GM21529 (cell line): ENCODE measurements around the gene POLE4.

Source experiments
- ATAC-seq: cut with Tn5 transposase; IDR thresholded peaks from one replicate; pipeline ENCODE4 v1.9.1; 2021; ENCODE audit not compliant: unreplicated experiment

The POLE4 gene

DNA sequence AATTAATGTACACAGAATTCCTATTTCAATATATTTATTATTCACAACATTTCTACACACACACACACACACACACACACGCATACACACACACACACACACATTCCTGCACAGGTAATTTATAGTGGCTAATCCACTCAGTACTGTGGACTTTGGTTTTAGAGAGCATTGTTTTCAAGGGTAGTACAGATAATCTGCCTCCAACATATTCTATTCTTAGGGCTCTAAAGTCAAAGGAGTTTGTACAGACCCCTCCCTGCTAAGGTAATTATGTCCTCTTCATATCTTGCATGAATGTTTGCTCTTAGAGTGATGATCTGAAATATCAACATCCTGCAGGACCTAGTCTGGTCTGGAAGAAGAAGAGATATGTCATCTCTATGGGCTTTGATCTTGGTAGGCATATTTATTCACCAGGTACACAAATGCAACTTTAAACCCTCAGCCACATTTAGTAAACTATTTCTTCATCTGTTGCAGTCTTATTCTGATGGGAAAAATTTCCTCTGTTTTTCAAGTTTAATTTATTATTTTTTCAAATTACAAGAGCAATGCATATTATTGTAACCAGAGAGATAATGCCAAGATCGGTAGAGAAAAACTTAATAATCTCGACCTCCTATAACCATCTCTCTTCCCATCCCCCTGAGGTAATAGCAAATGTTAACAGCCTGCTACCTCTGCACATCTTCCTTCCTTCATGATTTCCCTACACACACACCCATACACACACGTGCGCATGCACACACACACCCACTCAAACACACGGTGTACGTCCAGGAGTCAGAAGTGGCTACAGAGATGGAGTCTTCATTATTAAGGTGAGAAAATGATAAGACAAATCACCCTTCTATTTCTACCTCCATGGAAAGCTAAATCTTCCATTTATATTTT is 18.3 kb upstream of the POLE4 start:
- no peak for ATAC-seq

- ATAC-seq, result no peak
These were observed 17.2 kb upstream of the POLE4 start for GRCh38 chr2:74941284-74941683.

- no peak for ATAC-seq
These were observed 16.2 kb upstream of the POLE4 start for GRCh38 chr2:74942263-74942662.

DNA sequence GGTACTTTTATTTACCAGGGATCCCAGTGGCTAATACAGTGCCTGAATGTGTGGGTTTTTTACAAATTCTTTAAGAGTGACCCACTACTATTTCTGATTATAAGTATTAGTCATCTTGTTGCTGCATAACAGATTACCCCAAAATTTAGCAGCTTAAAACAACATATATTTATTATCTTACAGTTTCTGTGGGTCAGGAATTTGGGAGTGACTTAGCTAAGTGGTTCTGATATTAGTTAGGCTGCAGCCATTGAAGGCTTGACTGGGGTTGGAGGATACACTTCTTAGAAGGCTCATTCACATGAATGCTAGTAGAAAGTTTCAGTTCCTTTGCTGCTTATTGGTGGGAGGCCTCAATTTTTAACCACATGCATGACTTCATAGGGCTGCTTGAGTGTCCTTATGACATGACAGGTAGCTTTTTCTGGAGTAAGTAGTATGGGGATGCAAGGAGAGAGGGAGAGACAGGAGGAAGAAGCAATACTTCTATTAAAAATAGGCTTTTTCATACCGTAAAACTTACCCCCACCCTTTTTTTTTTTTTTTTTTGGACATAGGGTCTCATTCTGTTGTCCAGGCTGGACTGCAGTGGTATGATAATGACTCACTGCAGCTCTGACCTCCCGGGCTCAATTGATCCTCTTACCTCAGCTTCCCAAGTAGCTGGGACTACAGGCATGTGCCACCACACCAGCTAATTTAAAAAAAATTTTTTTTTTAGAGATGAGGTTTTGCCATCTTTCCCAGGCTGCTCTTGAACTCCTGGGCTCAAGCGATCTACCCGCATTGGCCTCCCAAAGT is 13.3 kb upstream of the POLE4 start:
- ATAC-seq, result peak; percentile 100

- no peak for ATAC-seq
These were observed 12.6 kb upstream of the POLE4 start for GRCh38 chr2:74945788-74946331.

DNA sequence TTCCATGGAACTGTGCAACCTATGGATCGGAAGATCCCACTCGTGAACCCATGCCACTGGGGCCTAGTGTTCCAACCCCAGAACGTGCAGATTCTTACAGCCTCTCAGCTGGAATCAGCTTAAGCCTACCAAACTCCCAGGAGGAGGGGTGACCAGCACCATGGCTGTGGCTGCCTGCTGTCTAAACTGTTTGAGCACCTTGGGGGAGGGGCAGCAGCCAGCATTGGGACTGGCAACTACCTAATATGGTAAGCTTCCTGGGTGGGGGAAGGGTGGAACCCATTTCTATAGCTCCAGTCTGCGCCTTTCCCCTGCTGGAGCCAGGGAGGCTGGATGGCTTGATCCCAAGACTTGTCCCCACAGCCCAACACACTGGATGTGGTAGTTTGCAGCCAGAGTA is 10.7 kb upstream of the POLE4 start:
- ATAC-seq, result no peak

DNA sequence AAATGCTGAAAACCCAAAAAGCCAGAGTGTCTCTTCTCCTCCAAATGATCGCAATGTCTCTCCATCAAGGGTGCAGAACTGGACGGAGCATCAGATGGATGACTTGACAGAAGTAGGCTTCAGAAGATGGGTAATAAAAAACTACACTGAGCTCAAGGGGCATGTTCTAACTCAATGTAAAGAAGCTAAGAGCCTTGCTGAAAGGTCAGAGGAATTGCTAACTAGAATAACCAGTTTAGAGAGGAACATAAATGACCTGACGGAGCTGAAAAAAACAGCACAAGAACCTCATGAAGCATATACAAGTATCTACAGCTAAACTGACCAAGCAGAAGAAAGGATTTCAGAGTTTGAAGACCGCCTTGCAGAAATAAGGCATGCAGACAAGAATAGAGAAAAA is 9.7 kb upstream of the POLE4 start:
- no peak for ATAC-seq

DNA sequence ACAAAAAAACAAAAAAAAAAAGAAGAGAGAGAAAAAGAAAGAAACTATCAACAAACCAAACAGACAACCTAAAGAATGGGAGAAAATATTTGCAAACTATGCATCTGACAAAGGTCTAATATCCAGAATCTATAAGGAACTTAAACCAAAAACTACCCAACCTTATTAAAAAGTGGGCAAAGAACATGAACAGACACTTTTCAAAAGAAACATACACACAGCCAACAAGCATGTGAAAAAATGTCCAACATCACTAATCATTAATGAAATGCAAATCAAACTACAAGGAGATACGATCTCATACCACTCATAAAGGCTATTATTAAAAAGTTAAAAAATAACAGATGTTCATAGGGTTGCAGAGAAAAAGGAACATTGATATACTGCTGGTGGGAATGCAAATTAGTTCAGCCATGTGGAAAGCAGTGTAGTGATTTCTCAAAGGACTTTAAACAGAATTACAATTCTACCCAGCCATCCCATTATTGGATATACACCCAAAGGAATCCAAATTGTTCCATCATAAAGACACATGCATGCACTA is 7.2 kb upstream of the POLE4 start:
- no peak for ATAC-seq

- no peak for ATAC-seq
These were observed 5.9 kb upstream of the POLE4 start for GRCh38 chr2:74952575-74952974.

DNA sequence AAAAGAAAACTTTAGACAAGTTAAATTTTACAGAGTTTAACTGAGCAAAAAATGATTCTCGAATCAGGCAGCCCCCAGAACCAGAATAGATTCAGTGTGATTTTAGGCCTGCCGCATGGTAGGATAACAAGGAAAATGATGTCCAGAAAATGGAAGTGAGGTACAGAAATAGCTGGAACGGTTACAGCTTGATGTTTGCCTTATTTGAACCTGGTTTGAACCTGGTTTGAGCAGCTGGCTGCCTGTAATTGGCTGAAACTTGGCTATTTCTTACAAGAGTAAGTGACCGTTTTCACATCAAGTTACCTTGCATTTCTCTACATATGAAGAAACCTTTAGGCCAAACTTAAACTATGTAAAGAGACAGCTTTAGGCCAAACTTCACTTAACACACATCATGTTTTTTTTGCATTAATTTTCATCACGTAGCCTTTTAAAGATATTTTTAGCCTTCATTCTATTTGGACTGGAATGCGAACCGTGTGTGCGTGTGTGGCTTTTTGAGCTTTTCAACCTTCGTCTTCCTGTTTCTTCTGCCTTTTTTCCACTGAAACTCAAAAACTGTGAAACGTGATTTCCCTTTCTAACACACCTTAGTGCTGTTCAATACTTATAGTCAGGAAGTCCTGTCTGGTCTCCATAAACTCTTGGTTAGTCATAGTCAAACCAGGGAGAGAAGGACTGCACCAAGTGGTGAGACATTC is 4.5 kb upstream of the POLE4 start:
- ATAC-seq, result no peak

DNA sequence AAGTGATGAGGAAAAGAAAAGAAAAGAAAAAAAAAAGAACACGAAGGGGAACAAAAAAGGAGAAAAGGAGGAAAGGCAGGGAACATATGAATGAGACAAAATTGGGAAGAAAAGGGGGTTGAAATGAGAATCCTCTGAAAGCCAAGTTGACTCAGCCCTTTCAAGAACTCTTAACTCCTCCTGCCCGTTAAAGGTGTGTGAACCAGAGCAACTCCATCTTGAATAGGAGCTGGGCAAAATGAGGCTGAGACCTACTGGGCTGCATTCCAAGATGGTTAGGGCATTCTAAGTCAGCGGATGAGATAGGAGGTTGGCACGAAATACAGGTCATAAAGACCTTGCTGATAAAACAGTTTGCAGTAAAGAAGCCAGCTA is 4.0 kb upstream of the POLE4 start:
- no peak for ATAC-seq

DNA sequence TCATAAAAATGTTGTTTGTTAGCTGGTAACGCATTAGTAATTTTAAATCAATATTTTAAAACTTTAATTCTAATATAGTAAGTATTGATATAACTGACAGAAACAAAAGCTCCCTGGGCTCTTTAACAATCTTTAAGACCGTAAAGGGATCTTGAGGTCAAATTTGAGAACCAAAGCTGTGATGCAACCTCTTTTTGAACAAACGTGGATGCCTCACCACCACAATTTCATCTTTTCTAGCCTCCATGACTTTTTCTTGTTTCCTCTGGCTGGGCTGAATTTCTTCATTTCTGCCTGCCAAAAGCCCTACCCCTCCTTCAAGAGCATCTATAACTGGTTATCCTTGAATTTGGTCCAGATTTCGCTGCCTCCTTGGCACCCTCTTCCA is 563 bp upstream of the POLE4 start:
- no peak for ATAC-seq

DNA sequence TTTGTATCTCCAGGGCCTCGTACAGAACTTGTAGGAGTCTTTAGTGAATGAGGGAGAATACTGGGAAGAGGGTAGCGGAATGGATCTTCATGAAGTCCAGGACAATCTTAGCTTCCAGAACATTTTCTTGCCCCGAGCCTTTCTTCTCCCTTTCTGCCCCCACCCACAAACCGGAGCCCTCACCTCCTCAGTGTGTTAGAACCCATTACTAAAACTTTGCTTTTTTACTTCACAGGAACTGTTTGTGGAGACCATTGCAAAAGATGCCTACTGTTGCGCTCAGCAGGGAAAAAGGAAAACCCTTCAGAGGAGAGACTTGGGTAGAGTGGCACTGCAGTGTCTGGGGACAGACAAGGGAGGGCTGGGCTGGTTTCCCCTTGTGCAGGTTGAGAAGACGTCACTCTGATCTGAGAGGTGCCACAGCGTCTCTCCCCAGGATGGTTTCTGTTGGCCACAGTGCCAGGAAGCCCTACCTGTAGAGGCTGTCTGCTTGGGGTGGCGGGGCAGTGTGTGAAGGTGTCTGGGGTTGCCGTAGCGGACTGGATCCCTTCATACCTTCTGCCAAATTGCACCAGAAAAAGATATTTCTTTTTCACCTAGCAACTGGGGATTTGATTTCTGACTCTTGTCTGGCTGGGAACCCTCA is 786 bp downstream of the POLE4 start:
- ATAC-seq, result no peak

- no peak for ATAC-seq
These were observed 8.4 kb downstream of the POLE4 start for GRCh38 chr2:74966887-74967286.

DNA sequence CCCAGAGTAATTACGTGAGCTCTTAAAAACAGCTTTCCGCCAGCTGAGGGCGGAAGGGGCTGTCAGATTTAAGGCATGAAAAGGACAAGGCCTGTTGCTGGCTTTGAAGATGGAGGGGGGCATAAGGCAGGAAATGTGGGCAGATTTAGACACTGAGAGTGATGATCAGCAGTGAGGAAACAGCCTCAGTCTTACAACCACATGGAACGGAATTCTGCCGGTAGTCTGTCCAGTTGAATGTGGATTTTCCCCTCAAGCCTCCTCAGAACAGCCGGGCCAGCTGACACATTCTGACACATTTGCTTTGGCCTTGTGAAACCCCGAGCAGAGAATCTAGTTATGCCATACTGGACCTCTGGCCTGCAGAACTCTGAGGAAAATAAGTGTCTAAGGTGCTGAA is 16.6 kb downstream of the POLE4 start:
- ATAC-seq, result no peak

- no peak for ATAC-seq
These were observed 21.4 kb downstream of the POLE4 start for GRCh38 chr2:74979844-74980243.

DNA sequence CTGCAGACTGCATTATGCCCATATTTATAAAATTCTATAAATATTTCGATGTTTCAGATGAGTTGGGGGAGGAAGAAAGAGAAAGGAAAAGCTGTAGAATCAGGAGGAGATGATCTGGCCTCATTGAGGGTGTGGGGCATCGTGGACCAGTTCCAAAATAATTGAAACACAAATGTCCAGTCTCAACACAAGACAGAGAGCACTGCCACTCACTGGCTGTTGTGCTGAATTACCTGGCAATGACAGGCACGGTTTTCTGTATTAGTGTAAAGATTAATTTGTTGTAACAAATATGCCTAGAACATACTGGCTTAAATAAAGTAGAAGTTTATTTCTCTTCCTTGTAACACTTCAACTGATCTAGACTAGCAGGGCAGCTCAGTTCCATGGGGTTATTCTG is 24.1 kb downstream of the POLE4 start:
- no peak for ATAC-seq

GRCh38 chr2:74983631-74984392 is 25.4 kb downstream of the POLE4 start:
- ATAC-seq, result no peak

DNA sequence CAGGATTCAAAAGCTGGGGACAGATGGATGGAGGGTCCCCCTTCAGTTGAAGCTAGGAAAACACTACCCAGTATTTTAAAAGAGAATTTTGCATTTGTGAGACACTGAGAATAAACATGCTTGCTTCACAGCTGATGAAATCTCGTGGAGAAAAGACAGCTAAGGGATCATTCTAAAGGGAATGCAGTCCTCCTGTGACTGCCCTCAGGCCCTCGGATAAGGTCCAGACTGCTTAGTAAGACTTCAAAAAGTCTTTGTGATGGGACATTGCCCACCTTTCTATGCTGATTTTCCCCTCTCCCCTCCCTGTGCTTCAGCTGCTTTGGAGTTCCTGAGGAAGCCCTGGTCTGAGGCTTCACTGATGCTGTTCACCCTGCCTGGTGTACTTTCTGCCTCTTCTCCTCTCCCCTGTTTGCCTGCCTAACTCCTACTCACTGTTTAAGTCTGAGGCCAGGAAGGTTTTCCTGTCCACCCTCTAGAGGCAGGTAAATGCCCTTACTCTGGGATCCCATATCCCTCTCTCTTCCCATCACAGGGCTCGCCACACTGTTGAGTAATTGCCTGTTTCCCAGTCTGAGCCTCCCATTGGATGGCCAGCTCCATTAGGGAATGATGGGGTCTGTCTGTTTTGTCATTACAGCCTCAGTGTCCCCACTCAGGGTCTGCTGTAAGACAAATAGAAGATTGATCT is 26.6 kb downstream of the POLE4 start:
- ATAC-seq, result no peak
